Daoy (cell line): ENCODE measurements around the gene RSPO3. TPM values are rescaled to one million over a fixed set of nuclear protein-coding genes. Genes with fewer than 3 reads are reported as not detected.
"Not testable (repeated sequence)": the region's sequence is repeated elsewhere in the genome, so short reads cannot be mapped to it uniquely, and the experiment has no call there.

ENCODE experiments used
- DNase-seq: peaks from one replicate; pipeline ENCODE4 v3.0.0-alpha.2; 2015; ENCODE audit warnings: low read depth
- total RNA-seq: library from RNA; depleted of rRNA; stranded (reverse); fragments of >200 nt; shearing (Covaris generic); gene quantifications from 2 replicates; pipeline ENCODE4 v1.2.3, GENCODE V29; 2014; rRNA removed

Gene RSPO3
- total RNA-seq, 1 experiment from 2014 or later = not detected

GRCh38 chr6:127205036-127205435 lies 86.6 kb downstream of the RSPO3 start:
- no peak for DNase-seq

- no peak for DNase-seq
Measured at GRCh38 chr6:127206531-127207095, 88.1 kb downstream of the RSPO3 start.

GRCh38 chr6:127207591-127208120 lies 89.2 kb downstream of the RSPO3 start:
- DNase-seq = peak; percentile 14

- no peak for DNase-seq
Measured at GRCh38 chr6:127210725-127211124, 92.3 kb downstream of the RSPO3 start.

GRCh38 chr6:127212376-127212775 lies 93.9 kb downstream of the RSPO3 start:
- no peak for DNase-seq

- not testable (repeated sequence) for DNase-seq
Measured at GRCh38 chr6:127214032-127214431, 95.6 kb downstream of the RSPO3 start.

GRCh38 chr6:127214531-127214930 lies 96.1 kb downstream of the RSPO3 start:
- DNase-seq = not testable (repeated sequence)

GRCh38 chr6:127215931-127216330 lies 97.5 kb downstream of the RSPO3 start:
- no peak for DNase-seq

GRCh38 chr6:127216810-127217789 lies 98.6 kb downstream of the RSPO3 start:
- DNase-seq = no peak

GRCh38 chr6:127219869-127220268 lies 101.4 kb downstream of the RSPO3 start:
- DNase-seq = no peak

GRCh38 chr6:127221201-127221600 lies 102.7 kb downstream of the RSPO3 start:
- DNase-seq = no peak

- no peak for DNase-seq
Measured at GRCh38 chr6:127222418-127222817, 103.9 kb downstream of the RSPO3 start.

- DNase-seq = no peak
Measured at GRCh38 chr6:127225497-127225896, 107.0 kb downstream of the RSPO3 start.

- not testable (repeated sequence) for DNase-seq
Measured at GRCh38 chr6:127233819-127234218, 115.3 kb downstream of the RSPO3 start.

GRCh38 chr6:127243501-127243900 lies 125.0 kb downstream of the RSPO3 start:
- no peak for DNase-seq

Other genes starting within 250 kb of the RSPO3 start
- gene RNF146, start 148.2 kb downstream of the RSPO3 start, total RNA-seq = 15.4 and 19.0 TPM in 2 replicates
- gene ECHDC1, start 224.9 kb downstream of the RSPO3 start, total RNA-seq = 116 and 154 TPM in 2 replicates